Measurements from ENCODE around the gene SERPINA6.

DNA sequence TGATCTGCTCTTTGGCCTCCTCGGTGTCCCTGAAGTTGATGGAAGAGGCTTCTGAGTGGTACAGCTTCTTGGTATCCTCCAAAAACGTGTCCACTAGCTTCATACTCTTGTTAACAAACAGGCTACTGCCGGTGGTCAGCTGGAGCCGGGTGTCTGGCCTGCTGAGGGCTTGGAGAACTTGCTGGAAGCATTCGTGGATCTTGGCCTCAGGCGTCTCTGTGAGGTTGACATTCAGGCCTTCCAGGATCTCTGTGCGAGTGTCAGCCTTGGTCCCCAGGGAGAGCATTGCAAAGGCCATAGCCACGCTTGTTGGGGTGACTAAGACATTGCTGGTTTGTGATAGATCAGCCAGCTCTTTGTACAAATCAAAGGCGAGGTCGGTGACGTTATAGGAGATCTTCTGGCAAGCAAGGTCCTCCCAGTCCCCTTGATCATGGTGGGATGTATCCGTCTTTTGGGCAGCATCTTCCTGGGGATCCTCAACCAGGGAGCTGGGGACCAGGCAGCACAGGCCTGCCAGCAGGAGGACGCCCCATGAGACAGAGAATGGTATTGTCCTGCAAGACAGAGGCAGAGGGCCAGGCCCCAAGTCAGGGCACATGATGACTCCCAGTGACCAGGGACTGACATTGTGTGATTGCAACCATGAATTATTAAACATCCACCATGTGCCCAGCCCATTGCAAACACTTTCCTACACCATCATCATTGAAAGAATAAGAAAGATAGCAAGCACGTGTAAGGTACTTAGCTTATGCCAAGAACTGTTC lies 43.2 kb upstream of the SERPINA6 start, which contains the start of gene SERPINA2:
- no peak for TF ChIP-seq POLR2A (IDR thresholded peaks at IDR 0.05; ENCODE audit: low read depth)
- TF ChIP-seq CTCF (IDR thresholded peaks at IDR 0.05) = no peak
- no peak for TF ChIP-seq EP300 (IDR thresholded peaks at IDR 0.05)
